Keratinocyte (primary cell): Measurements from ENCODE around the gene DOCK1.

ENCODE experiments used
- CTCF ChIP-seq, 3 experiments: IDR thresholded peaks in 1 of 3; conservative IDR thresholded peaks in 1 of 3; optimal IDR thresholded peaks in 1 of 3; 2 replicates in 2 of 3; 3 replicates in 1 of 3; pipeline versions ENCODE3 to v1.5.1; 2011; ENCODE audit warnings: low read length in 3 of 3, mild to moderate bottlenecking in 3 of 3, moderate library complexity in 2 of 3, control low read depth in 1 of 3, inconsistent platforms in 1 of 3; ENCODE audit not compliant: insufficient read depth in 2 of 3; ENCODE audit errors: extremely low read depth in 1 of 3
- EZH2 ChIP-seq: IDR thresholded peaks from one replicate; pipeline ENCODE4 v1.6.1; 2012; ENCODE audit warnings: inconsistent platforms, mild to moderate bottlenecking, low read length, moderate library complexity

- TF ChIP-seq CTCF (optimal IDR thresholded peaks at IDR 0.05 in 1 of 3, IDR thresholded peaks at IDR 0.05 in 1 of 3, conservative IDR thresholded peaks at IDR 0.05 in 1 of 3; ENCODE audit: extremely low read depth in 1 of 3, insufficient read depth in 2 of 3, low read length in 3 of 3) (peak; percentile 40 to 59 (median 44)), EZH2 (no peak)
Observed at GRCh38 chr10:126902157-126902556, 3.1 kb upstream of the DOCK1 start.
